Upper lobe of right lung (tissue), 1 donor: ENCODE measurements around the gene C1QL1. TPM values are rescaled to one million over a fixed set of nuclear protein-coding genes. Genes with fewer than 3 reads are reported as not detected.

Experiments used
- ATAC-seq: fragments of 200-7000 bp; cut with Tn5 transposase; one replicate; pipeline ENCODE4 v1.9.1; 2020; ENCODE audit warnings: mild to moderate bottlenecking, moderate library complexity
- DNase-seq: peaks from one replicate; pipeline ENCODE4 v3.0.0-alpha.2; 2020
- H3K27ac ChIP-seq: fragments of 200-600 bp; one replicate; pipeline ENCODE4 v1.8.0; 2022
- H3K27me3 ChIP-seq: fragments of 200-600 bp; one replicate; pipeline ENCODE4 v1.8.0; 2022; ENCODE audit warnings: mild to moderate bottlenecking
- H3K36me3 ChIP-seq: fragments of 200-600 bp; one replicate; pipeline ENCODE4 v1.8.0; 2022
- H3K4me1 ChIP-seq: fragments of 200-600 bp; one replicate; pipeline ENCODE4 v1.8.0; 2022
- H3K4me3 ChIP-seq: fragments of 200-600 bp; one replicate; pipeline ENCODE4 v1.8.0; 2022; ENCODE audit warnings: mild to moderate bottlenecking
- H3K9me3 ChIP-seq: fragments of 200-600 bp; one replicate; pipeline ENCODE4 v1.8.0; 2022
- CTCF ChIP-seq: fragments of 200-600 bp; IDR thresholded peaks from one replicate; pipeline ENCODE4 v1.8.0; 2022; ENCODE audit warnings: antibody characterized with exemption
- intact Hi-C: fragments of 100-400 bp; cut with DNase I; formaldehyde crosslinking; loops from one replicate; pipeline ENCODE4 v1.11.0; 2022
- total RNA-seq: library from RNA; stranded (reverse); fragmentation: NEBNext Ultra II Directional; extraction: Animal tissue kit (Norgen Biotek cat#: 25700); gene quantifications from one replicate; pipeline ENCODE4 v1.2.1, GENCODE V29; 2021
- donor health status: DM: no; HTN: yes; CAD: no; lungs with severe emphysema.

The C1QL1 gene
- total RNA-seq, 1 donor from 2014 or later: 0.52 TPM

- TF ChIP-seq CTCF: no peak
- Histone ChIP-seq H3K4me1 (peaks cover 22% of the 10 kb centered on the region), H3K4me3 (no peak overlapping the region), H3K36me3 (no peaks in the 10 kb centered on the region), H3K27ac (no peak overlapping the region), H3K9me3 (no peaks in the 10 kb centered on the region), H3K27me3 (peaks cover 33% of the 10 kb centered on the region)
- intact Hi-C loops: no loop called here
- ATAC-seq (no peak), DNase-seq (no peak)
Measured at GRCh38 chr17:44971776-44972483, 3.8 kb upstream of the C1QL1 start.

DNA sequence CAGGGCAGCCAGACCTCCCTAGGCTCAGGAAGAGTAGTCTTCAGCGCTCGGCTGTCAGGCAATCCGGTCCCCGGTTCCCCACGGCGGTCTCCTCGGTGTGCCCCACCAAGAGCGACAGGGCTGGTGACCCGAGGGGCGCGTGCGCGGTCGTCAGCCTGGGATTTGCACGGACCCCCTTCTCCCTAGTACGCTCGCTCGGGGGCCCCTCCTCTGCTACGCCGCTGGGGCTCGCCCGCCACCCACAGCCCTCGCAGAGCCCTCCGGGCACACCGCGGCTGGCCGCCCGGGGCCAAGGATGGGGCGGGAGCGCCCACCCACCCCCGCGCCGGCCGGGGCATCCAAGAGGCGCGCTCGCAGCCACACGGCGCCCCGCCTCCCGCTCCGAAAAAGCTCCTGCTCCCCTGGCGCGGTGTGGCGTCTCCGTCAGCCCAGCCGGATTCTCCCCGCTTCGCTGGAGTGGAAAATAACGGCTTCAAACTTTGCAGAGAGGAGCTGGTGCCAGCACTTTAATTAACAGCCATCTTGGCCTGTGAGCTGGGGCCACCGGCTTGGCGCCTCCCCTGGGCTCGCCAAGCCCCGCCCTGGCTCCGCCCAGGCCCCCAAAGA, 2.1 kb upstream of the C1QL1 start:
- no peak for TF ChIP-seq CTCF
- intact Hi-C loops: no loop called here
- DNase-seq (no peak), ATAC-seq (no peak)
- Histone ChIP-seq H3K27ac (no peak overlapping the region), H3K4me1 (peaks cover 24% of the 10 kb centered on the region), H3K4me3 (peak overlapping the region; percentile 36), H3K9me3 (no peaks in the 10 kb centered on the region), H3K27me3 (peaks cover 49% of the 10 kb centered on the region), H3K36me3 (no peaks in the 10 kb centered on the region)

DNA sequence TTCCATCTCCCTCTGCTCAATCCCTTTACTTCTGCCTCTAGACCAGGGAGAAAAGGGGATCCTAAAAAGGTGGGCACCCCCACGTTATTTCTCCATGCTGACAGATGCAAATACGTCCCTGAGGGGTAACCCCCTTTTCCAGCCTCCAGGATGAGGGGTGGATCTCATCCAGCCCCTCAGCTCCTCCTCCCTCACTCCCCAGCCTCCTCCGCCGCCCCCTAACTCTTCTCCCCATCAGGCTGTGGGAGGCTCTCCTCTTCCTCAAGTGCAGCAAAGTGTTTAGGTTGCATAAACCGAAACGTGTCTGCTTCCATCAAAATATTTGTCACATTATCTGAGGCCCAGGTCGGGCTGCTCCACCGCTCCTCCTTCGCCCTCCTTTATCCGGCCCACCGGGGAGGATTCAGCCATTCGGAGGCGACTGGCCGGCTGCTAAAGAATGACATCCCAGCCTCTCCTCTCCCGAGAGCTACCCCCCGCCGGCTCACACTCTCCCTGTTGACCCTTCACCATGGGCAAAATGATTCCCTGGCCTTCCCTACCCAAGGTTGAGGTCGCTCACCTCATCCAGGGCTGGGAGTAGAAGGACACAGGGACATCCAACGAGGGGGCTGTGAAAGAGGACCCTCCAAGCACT, 1.2 kb upstream of the C1QL1 start:
- Histone ChIP-seq H3K9me3 (no peaks in the 10 kb centered on the region), H3K4me3 (no peak overlapping the region), H3K27ac (no peak overlapping the region), H3K4me1 (peaks cover 24% of the 10 kb centered on the region), H3K36me3 (no peaks in the 10 kb centered on the region), H3K27me3 (peaks cover 59% of the 10 kb centered on the region)
- DNase-seq: no peak
- no peak for TF ChIP-seq CTCF
- no peak for ATAC-seq
- intact Hi-C loops: no loop called here

- Histone ChIP-seq H3K27me3 (peaks cover 68% of the 10 kb centered on the region), H3K9me3 (no peaks in the 10 kb centered on the region), H3K4me1 (peaks cover 24% of the 10 kb centered on the region), H3K4me3 (peak overlapping the region; percentile 8), H3K27ac (no peak overlapping the region), H3K36me3 (no peaks in the 10 kb centered on the region)
- TF ChIP-seq CTCF: no peak
- intact Hi-C loops: no loop called here
- ATAC-seq (no peak), DNase-seq (no peak)
Measured at GRCh38 chr17:44967907-44968224, 237 bp downstream of the C1QL1 start.

- Histone ChIP-seq H3K27ac (no peak overlapping the region), H3K27me3 (peaks cover 70% of the 10 kb centered on the region), H3K36me3 (no peaks in the 10 kb centered on the region), H3K9me3 (no peaks in the 10 kb centered on the region), H3K4me1 (peaks cover 24% of the 10 kb centered on the region), H3K4me3 (peak overlapping the region; percentile 8)
- intact Hi-C loops: no loop called here
- no peak for DNase-seq
- TF ChIP-seq CTCF: no peak
- ATAC-seq: no peak
Measured at GRCh38 chr17:44967026-44967906, 837 bp downstream of the C1QL1 start.
